Fibroblast of the aortic adventitia (primary cell): ENCODE data around the gene GREB1. TPM values are rescaled to one million over a fixed set of nuclear protein-coding genes. Genes with fewer than 3 reads are reported as not detected.

Experiments
- DNase-seq: peaks from one replicate; pipeline ENCODE4 v3.0.0-alpha.2; 2010; ENCODE audit warnings: low read depth
- H3K4me3 ChIP-seq: 2 replicates; pipeline ENCODE4 v1.5.1; 2011; ENCODE audit warnings: low read depth, mild to moderate bottlenecking, control low read depth, low read length, moderate library complexity
- total RNA-seq: library from RNA; depleted of rRNA; stranded (reverse); fragments of >200 nt; gene quantifications from 2 replicates; pipeline ENCODE4 v1.2.3, GENCODE V29; 2012; ENCODE audit warnings: low replicate concordance
- TF ChIP-seq, protein P1 (sequence below): IDR thresholded peaks from 2 replicates; pipeline ENCODE4 v1.5.1; 2011; ENCODE audit warnings: mild to moderate bottlenecking, low read length, control low read depth, inconsistent platforms; ENCODE audit not compliant: insufficient read depth

Gene GREB1
- total RNA-seq, 1 donor: under 0.01 TPM

DNA sequence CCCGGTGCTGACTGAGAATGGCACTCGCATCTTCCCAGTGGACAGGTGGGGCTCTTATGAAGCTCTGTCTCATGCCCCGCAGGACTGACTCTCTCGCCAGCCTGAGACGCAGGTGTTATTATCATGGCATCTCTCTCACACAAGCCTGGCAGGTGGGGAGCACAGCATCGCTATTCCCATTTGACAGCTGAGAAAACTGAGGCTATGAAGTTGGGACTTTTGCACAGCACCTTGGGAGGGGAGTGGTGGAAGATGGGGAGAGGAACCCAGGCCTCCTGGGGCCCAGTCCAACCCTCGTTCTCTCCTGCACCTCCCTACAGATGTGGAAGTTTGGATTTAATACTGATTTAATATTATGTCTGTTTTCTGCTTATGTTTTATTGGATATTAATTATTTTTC is 145.2 kb downstream of the GREB1 start:
- no peak for DNase-seq
- no peak overlapping the region for H3K4me3 ChIP-seq
- TF ChIP-seq, protein P1, sequence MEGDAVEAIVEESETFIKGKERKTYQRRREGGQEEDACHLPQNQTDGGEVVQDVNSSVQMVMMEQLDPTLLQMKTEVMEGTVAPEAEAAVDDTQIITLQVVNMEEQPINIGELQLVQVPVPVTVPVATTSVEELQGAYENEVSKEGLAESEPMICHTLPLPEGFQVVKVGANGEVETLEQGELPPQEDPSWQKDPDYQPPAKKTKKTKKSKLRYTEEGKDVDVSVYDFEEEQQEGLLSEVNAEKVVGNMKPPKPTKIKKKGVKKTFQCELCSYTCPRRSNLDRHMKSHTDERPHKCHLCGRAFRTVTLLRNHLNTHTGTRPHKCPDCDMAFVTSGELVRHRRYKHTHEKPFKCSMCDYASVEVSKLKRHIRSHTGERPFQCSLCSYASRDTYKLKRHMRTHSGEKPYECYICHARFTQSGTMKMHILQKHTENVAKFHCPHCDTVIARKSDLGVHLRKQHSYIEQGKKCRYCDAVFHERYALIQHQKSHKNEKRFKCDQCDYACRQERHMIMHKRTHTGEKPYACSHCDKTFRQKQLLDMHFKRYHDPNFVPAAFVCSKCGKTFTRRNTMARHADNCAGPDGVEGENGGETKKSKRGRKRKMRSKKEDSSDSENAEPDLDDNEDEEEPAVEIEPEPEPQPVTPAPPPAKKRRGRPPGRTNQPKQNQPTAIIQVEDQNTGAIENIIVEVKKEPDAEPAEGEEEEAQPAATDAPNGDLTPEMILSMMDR: no peak

DNA sequence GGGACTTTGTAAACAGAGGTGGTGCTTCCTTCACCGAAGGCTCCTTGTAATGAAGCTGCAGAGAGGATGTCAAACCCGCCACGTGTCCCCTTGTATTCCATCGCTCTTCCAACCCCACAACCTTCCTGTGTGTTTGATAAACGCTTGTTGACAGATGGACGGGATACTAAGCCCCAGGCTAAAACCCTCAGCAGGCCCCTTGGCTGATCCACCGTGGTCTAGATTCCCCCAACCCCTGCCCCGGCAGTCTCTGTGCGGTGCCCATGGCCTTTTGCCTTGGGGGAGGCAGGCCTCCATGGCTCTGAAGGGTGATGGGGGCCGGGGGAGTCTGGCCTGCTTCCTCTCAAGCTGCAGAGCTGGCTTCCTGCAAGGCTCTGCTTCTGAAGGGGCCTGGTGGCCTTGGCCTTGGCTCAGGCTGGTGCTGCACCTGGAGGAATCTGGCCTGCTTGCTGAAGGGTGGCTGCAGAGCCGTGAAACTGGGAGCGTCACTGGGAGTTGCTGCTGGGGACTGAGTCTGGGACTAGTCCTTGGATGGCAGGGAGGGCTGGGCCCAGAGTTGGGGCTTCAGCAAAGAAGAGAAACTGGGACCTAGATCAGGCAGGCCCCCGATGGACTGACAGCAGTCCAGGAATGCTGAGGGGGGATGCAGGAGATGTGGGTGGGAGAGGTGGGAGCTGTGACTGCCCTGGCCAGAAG is 145.8 kb downstream of the GREB1 start:
- TF ChIP-seq, protein P1: no peak
- DNase-seq: no peak
- no peak overlapping the region for H3K4me3 ChIP-seq

- DNase-seq: no peak
- TF ChIP-seq, protein P1: no peak
- no peak overlapping the region for H3K4me3 ChIP-seq
Observed at GRCh38 chr2:11680182-11680900, 146.5 kb downstream of the GREB1 start.

DNA sequence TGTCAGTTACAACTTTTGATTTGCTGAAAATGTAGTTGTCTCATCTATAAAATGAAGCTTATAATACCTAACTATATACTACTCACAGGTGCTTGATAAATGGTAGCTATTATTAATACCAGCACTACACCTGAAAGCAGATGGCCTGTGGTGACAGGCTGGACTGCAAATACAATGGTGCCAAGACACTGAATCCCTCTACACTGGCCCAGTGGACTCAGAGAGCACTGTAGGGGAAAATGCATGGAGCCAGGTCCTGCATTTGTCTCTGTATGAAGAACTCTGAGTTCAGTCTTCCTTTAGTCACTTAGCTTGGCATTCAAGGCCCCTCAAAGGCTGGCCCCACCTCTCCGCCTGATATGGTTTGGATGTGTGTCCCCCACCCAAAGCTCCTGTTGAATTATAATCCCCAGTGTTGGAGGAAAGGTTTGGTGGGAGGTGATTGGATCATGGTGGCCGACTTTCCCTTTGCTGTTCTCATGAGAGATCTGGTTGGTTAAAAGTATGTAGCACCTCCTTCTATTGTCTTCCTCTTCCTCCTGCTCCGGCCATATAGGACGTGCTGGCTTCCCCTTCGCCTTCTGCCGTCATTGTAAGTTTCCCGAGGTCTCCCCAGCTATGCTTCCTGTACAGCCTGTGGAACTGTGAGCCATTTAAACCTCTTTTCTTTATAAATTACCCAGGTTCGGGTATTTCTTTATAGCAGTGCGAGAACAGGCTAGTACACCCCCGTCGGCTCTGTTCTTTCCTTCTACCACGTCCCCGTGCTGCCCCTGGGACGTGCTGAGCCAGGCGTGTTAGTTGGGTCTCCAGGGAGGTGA is 147.3 kb downstream of the GREB1 start:
- no peak overlapping the region for H3K4me3 ChIP-seq
- DNase-seq: no peak
- TF ChIP-seq, protein P1: no peak

GRCh38 chr2:11681722-11682589 is 148.1 kb downstream of the GREB1 start:
- TF ChIP-seq, protein P1: peak; percentile 80

DNA sequence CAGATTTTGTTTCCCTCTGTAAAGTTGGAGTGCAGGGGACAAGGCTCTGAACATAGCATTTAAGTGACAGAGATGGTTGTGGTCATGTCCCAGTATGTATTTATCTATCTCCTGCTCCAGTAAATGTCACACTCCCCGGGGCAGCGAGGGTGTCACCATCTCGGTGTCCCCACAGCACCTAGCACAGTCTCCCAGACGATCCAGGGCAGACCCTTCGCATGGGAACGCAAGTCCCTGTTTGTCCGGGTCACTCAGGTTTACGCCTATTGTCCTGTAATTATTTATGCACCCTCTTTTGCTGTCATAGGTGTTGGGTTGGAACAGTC is 148.7 kb downstream of the GREB1 start:
- TF ChIP-seq, protein P1: no peak
- no peak overlapping the region for H3K4me3 ChIP-seq
- DNase-seq: no peak

More at GRCh38 chr2:11681722-11682589, 148.1 kb downstream of the GREB1 start:
- DNase-seq: no peak
- H3K4me3 ChIP-seq: no peak overlapping the region
